ENCODE measurements around the gene PRPF39. TPM values are rescaled to one million over a fixed set of nuclear protein-coding genes. Genes with fewer than 3 reads are reported as not detected.

PRPF39 gene
- total and polyA plus RNA-seq, 2 of the 13 experiments (the other 11 are each of a cell fraction or from before 2014, with no cell fraction given), result 44.2 to 65.0 TPM

GRCh38 chr14:45057881-45058364, 26.0 kb upstream of the PRPF39 start (continued):
- TF ChIP-seq KIAA2018 (CRISPR knock-in tag; IDR thresholded peaks at IDR 0.05; ENCODE audit: borderline replicate concordance) (no peak), RFX1 (IDR thresholded peaks at IDR 0.05) (no peak), ETV6 (CRISPR knock-in tag; conservative IDR thresholded peaks at IDR 0.05) (no peak), HINFP (CRISPR knock-in tag; IDR thresholded peaks at IDR 0.05; ENCODE audit: low read depth) (no peak), ZFP41 (CRISPR knock-in tag; IDR thresholded peaks at IDR 0.05; ENCODE audit: borderline replicate concordance) (no peak), RNF2 (conservative IDR thresholded peaks at IDR 0.05; ENCODE audit: low read depth) (no peak), CSRNP2 (CRISPR knock-in tag; conservative IDR thresholded peaks at IDR 0.05; ENCODE audit: low read depth) (no peak), ZNF280B (CRISPR knock-in tag; IDR thresholded peaks at IDR 0.05; ENCODE audit: borderline replicate concordance) (no peak)
- TF ChIP-seq, protein P1, sequence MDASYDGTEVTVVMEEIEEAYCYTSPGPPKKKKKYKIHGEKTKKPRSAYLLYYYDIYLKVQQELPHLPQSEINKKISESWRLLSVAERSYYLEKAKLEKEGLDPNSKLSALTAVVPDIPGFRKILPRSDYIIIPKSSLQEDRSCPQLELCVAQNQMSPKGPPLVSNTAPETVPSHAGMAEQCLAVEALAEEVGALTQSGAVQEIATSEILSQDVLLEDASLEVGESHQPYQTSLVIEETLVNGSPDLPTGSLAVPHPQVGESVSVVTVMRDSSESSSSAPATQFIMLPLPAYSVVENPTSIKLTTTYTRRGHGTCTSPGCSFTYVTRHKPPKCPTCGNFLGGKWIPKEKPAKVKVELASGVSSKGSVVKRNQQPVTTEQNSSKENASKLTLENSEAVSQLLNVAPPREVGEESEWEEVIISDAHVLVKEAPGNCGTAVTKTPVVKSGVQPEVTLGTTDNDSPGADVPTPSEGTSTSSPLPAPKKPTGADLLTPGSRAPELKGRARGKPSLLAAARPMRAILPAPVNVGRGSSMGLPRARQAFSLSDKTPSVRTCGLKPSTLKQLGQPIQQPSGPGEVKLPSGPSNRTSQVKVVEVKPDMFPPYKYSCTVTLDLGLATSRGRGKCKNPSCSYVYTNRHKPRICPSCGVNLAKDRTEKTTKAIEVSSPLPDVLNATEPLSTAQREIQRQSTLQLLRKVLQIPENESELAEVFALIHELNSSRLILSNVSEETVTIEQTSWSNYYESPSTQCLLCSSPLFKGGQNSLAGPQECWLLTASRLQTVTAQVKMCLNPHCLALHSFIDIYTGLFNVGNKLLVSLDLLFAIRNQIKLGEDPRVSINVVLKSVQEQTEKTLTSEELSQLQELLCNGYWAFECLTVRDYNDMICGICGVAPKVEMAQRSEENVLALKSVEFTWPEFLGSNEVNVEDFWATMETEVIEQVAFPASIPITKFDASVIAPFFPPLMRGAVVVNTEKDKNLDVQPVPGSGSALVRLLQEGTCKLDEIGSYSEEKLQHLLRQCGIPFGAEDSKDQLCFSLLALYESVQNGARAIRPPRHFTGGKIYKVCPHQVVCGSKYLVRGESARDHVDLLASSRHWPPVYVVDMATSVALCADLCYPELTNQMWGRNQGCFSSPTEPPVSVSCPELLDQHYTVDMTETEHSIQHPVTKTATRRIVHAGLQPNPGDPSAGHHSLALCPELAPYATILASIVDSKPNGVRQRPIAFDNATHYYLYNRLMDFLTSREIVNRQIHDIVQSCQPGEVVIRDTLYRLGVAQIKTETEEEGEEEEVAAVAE (CRISPR knock-in tag; IDR thresholded peaks at IDR 0.05; ENCODE audit: borderline replicate concordance), result no peak

All from HepG2 (cell line).